ENCODE results near the gene CDC27.
A peak's percentile ranks its signal among the peaks of the same experiment; 100 is the strongest.

The CDC27 gene

GRCh38 chr17:47231866-47232265 is 42.8 kb upstream of the CDC27 start:
- peaks cover under 1% of the 10 kb centered on the region; the same call in 1 of the 2 replicates for H3K9me3 ChIP-seq (ENCODE audit: insufficient read depth, low read length)
- peaks cover 7% of the 10 kb centered on the region for H3K27me3 ChIP-seq (ENCODE audit: insufficient read depth, insufficient read length)
- no peaks in the 10 kb centered on the region for H3K36me3 ChIP-seq (ENCODE audit: insufficient read depth, insufficient read length, low read length)
- no peak overlapping the region for H3K9ac ChIP-seq (ENCODE audit: insufficient read length, low read depth)
- H3K4me1 ChIP-seq (ENCODE audit: insufficient read depth, insufficient read length) = no peaks in the 10 kb centered on the region
- DNase-seq (ENCODE audit: low read depth, low spot score) = no peak
- TF ChIP-seq ZNF274 (IDR thresholded peaks at IDR 0.05; ENCODE audit: low read depth, low read length) = no peak
- no peak for TF ChIP-seq SUZ12 (IDR thresholded peaks at IDR 0.05; ENCODE audit: extremely low read depth, insufficient read depth, insufficient read length)
- no peak for TF ChIP-seq YY1 (IDR thresholded peaks at IDR 0.05; ENCODE audit: insufficient read depth, insufficient read length)
- no peak overlapping the region for H3K4me3 ChIP-seq (ENCODE audit: insufficient read length, low read depth)

- H3K9ac ChIP-seq (ENCODE audit: insufficient read length, low read depth) = no peak overlapping the region
- no peaks in the 10 kb centered on the region for H3K36me3 ChIP-seq (ENCODE audit: insufficient read depth, insufficient read length, low read length)
- no peaks in the 10 kb centered on the region for H3K4me1 ChIP-seq (ENCODE audit: insufficient read depth, insufficient read length)
- H3K9me3 ChIP-seq (ENCODE audit: insufficient read depth, low read length) = no peaks in the 10 kb centered on the region
- TF ChIP-seq YY1 (IDR thresholded peaks at IDR 0.05; ENCODE audit: insufficient read depth, insufficient read length) = no peak
- no peak for TF ChIP-seq ZNF274 (IDR thresholded peaks at IDR 0.05; ENCODE audit: low read depth, low read length)
- H3K4me3 ChIP-seq (ENCODE audit: insufficient read length, low read depth) = no peak overlapping the region
- peaks cover 7% of the 10 kb centered on the region for H3K27me3 ChIP-seq (ENCODE audit: insufficient read depth, insufficient read length)
- no peak for DNase-seq (ENCODE audit: low read depth, low spot score)
Observed at GRCh38 chr17:47231334-47231733, 42.2 kb upstream of the CDC27 start.

GRCh38 chr17:47230864-47231263 is 41.8 kb upstream of the CDC27 start:
- H3K4me1 ChIP-seq (ENCODE audit: insufficient read depth, insufficient read length) = no peaks in the 10 kb centered on the region
- no peaks in the 10 kb centered on the region for H3K9me3 ChIP-seq (ENCODE audit: insufficient read depth, low read length)
- peaks cover 7% of the 10 kb centered on the region for H3K27me3 ChIP-seq (ENCODE audit: insufficient read depth, insufficient read length)
- DNase-seq (ENCODE audit: low read depth, low spot score) = no peak
- H3K4me3 ChIP-seq (ENCODE audit: insufficient read length, low read depth) = no peak overlapping the region
- no peak for TF ChIP-seq YY1 (IDR thresholded peaks at IDR 0.05; ENCODE audit: insufficient read depth, insufficient read length)
- no peak for TF ChIP-seq ZNF274 (IDR thresholded peaks at IDR 0.05; ENCODE audit: low read depth, low read length)
- no peak for TF ChIP-seq SUZ12 (IDR thresholded peaks at IDR 0.05; ENCODE audit: extremely low read depth, insufficient read depth, insufficient read length)
- H3K9ac ChIP-seq (ENCODE audit: insufficient read length, low read depth) = no peak overlapping the region
- H3K36me3 ChIP-seq (ENCODE audit: insufficient read depth, insufficient read length, low read length) = no peaks in the 10 kb centered on the region

GRCh38 chr17:47229535-47230443 is 40.7 kb upstream of the CDC27 start:
- Histone ChIP-seq H3K9ac (ENCODE audit: insufficient read length, low read depth) (no peak overlapping the region), H3K36me3 (ENCODE audit: insufficient read depth, insufficient read length, low read length) (no peaks in the 10 kb centered on the region), H3K4me3 (ENCODE audit: insufficient read length, low read depth) (no peak overlapping the region), H3K4me1 (ENCODE audit: insufficient read depth, insufficient read length) (no peaks in the 10 kb centered on the region), H3K9me3 (ENCODE audit: insufficient read depth, low read length) (no peaks in the 10 kb centered on the region), H3K27me3 (ENCODE audit: insufficient read depth, insufficient read length) (peaks cover 7% of the 10 kb centered on the region)
- DNase-seq (ENCODE audit: low read depth, low spot score) = peak; percentile 78
- no peak for TF ChIP-seq YY1 (IDR thresholded peaks at IDR 0.05; ENCODE audit: insufficient read depth, insufficient read length)
- no peak for TF ChIP-seq ZNF274 (IDR thresholded peaks at IDR 0.05; ENCODE audit: low read depth, low read length)
- TF ChIP-seq SUZ12 (IDR thresholded peaks at IDR 0.05; ENCODE audit: extremely low read depth, insufficient read depth, insufficient read length) = no peak

GRCh38 chr17:47227862-47228261 is 38.8 kb upstream of the CDC27 start:
- no peaks in the 10 kb centered on the region for H3K4me1 ChIP-seq (ENCODE audit: insufficient read depth, insufficient read length)
- peaks cover 12% of the 10 kb centered on the region; the same call in 1 of the 2 replicates for H3K9me3 ChIP-seq (ENCODE audit: insufficient read depth, low read length)
- H3K9ac ChIP-seq (ENCODE audit: insufficient read length, low read depth) = no peak overlapping the region
- peaks cover 7% of the 10 kb centered on the region for H3K27me3 ChIP-seq (ENCODE audit: insufficient read depth, insufficient read length)
- DNase-seq (ENCODE audit: low read depth, low spot score) = no peak
- no peak overlapping the region for H3K4me3 ChIP-seq (ENCODE audit: insufficient read length, low read depth)
- TF ChIP-seq ZNF274 (IDR thresholded peaks at IDR 0.05; ENCODE audit: low read depth, low read length) (no peak), YY1 (IDR thresholded peaks at IDR 0.05; ENCODE audit: insufficient read depth, insufficient read length) (no peak), SUZ12 (IDR thresholded peaks at IDR 0.05; ENCODE audit: extremely low read depth, insufficient read depth, insufficient read length) (no peak)
- H3K36me3 ChIP-seq (ENCODE audit: insufficient read depth, insufficient read length, low read length) = no peaks in the 10 kb centered on the region

- no peak for TF ChIP-seq YY1 (IDR thresholded peaks at IDR 0.05; ENCODE audit: insufficient read depth, insufficient read length)
- TF ChIP-seq SUZ12 (IDR thresholded peaks at IDR 0.05; ENCODE audit: extremely low read depth, insufficient read depth, insufficient read length) = no peak
- TF ChIP-seq ZNF274 (IDR thresholded peaks at IDR 0.05; ENCODE audit: low read depth, low read length) = no peak
- Histone ChIP-seq H3K9me3 (ENCODE audit: insufficient read depth, low read length) (peaks cover 12% of the 10 kb centered on the region; the same call in 1 of the 2 replicates), H3K9ac (ENCODE audit: insufficient read length, low read depth) (no peak overlapping the region), H3K27me3 (ENCODE audit: insufficient read depth, insufficient read length) (peaks cover 18% of the 10 kb centered on the region), H3K4me3 (ENCODE audit: insufficient read length, low read depth) (no peak overlapping the region), H3K4me1 (ENCODE audit: insufficient read depth, insufficient read length) (peaks cover 3% of the 10 kb centered on the region), H3K36me3 (ENCODE audit: insufficient read depth, insufficient read length, low read length) (peaks cover 4% of the 10 kb centered on the region)
- no peak for DNase-seq (ENCODE audit: low read depth, low spot score)
Observed at GRCh38 chr17:47225911-47226688, 37.0 kb upstream of the CDC27 start.

- Histone ChIP-seq H3K36me3 (ENCODE audit: insufficient read depth, insufficient read length, low read length) (peaks cover 4% of the 10 kb centered on the region), H3K4me1 (ENCODE audit: insufficient read depth, insufficient read length) (peaks cover 3% of the 10 kb centered on the region), H3K9me3 (ENCODE audit: insufficient read depth, low read length) (peaks cover 12% of the 10 kb centered on the region; the same call in 1 of the 2 replicates), H3K27me3 (ENCODE audit: insufficient read depth, insufficient read length) (peaks cover 14% of the 10 kb centered on the region), H3K4me3 (ENCODE audit: insufficient read length, low read depth) (no peak overlapping the region), H3K9ac (ENCODE audit: insufficient read length, low read depth) (no peak overlapping the region)
- no peak for TF ChIP-seq ZNF274 (IDR thresholded peaks at IDR 0.05; ENCODE audit: low read depth, low read length)
- TF ChIP-seq SUZ12 (IDR thresholded peaks at IDR 0.05; ENCODE audit: extremely low read depth, insufficient read depth, insufficient read length) = no peak
- TF ChIP-seq YY1 (IDR thresholded peaks at IDR 0.05; ENCODE audit: insufficient read depth, insufficient read length) = no peak
- no peak for DNase-seq (ENCODE audit: low read depth, low spot score)
Observed at GRCh38 chr17:47225436-47225858, 36.4 kb upstream of the CDC27 start.

Measured in NT2/D1 (cell line).